ENCODE measurements around the gene JADE1.
A peak's percentile ranks its signal among the peaks of the same experiment; 100 is the strongest.

JADE1 gene

GRCh38 chr4:128796934-128797333, 12.6 kb upstream of the JADE1 start:
- Histone ChIP-seq H3K9ac (ENCODE audit: low read depth, low read length) (no peak overlapping the region), H3K9me3 (ENCODE audit: control insufficient read depth, insufficient read depth, low read length) (no peaks in the 10 kb centered on the region), H3K36me3 (ENCODE audit: insufficient read depth, low read length) (no peaks in the 10 kb centered on the region)

GRCh38 chr4:128800284-128800683, 9.2 kb upstream of the JADE1 start:
- H3K4me1 ChIP-seq (ENCODE audit: insufficient read depth, low read length): peaks cover 40% of the 10 kb centered on the region
- no peak overlapping the region for H3K9ac ChIP-seq (ENCODE audit: low read depth, low read length)
- no peaks in the 10 kb centered on the region for H3K36me3 ChIP-seq (ENCODE audit: insufficient read depth, low read length)
- H3K9me3 ChIP-seq (ENCODE audit: control insufficient read depth, insufficient read depth, low read length): no peaks in the 10 kb centered on the region

More at GRCh38 chr4:128796934-128797333, 12.6 kb upstream of the JADE1 start:
- peaks cover 22% of the 10 kb centered on the region for H3K4me1 ChIP-seq (ENCODE audit: insufficient read depth, low read length)

- peaks cover 40% of the 10 kb centered on the region for H3K4me1 ChIP-seq (ENCODE audit: insufficient read depth, low read length)
- H3K9me3 ChIP-seq (ENCODE audit: control insufficient read depth, insufficient read depth, low read length): no peaks in the 10 kb centered on the region
- H3K9ac ChIP-seq (ENCODE audit: low read depth, low read length): no peak overlapping the region
- H3K36me3 ChIP-seq (ENCODE audit: insufficient read depth, low read length): no peaks in the 10 kb centered on the region
Observed at GRCh38 chr4:128800701-128801284, 8.7 kb upstream of the JADE1 start.

GRCh38 chr4:128802680-128803628, 6.5 kb upstream of the JADE1 start:
- no peaks in the 10 kb centered on the region for H3K36me3 ChIP-seq (ENCODE audit: insufficient read depth, low read length)
- no peak overlapping the region; the same call in 1 of the 2 replicates for H3K9ac ChIP-seq (ENCODE audit: low read depth, low read length)
- no peaks in the 10 kb centered on the region for H3K9me3 ChIP-seq (ENCODE audit: control insufficient read depth, insufficient read depth, low read length)
- peaks cover 40% of the 10 kb centered on the region for H3K4me1 ChIP-seq (ENCODE audit: insufficient read depth, low read length)

GRCh38 chr4:128803783-128804182, 5.7 kb upstream of the JADE1 start:
- H3K36me3 ChIP-seq (ENCODE audit: insufficient read depth, low read length): no peaks in the 10 kb centered on the region

GRCh38 chr4:128810331-128810870, 901 bp downstream of the JADE1 start:
- no peaks in the 10 kb centered on the region for H3K9me3 ChIP-seq (ENCODE audit: control insufficient read depth, insufficient read depth, low read length)
- peak overlapping the region; percentile 100 for H3K9ac ChIP-seq (ENCODE audit: low read depth, low read length)
- H3K4me1 ChIP-seq (ENCODE audit: insufficient read depth, low read length): peaks cover 2% of the 10 kb centered on the region; the same call in 1 of the 2 replicates
- H3K36me3 ChIP-seq (ENCODE audit: insufficient read depth, low read length): no peaks in the 10 kb centered on the region

More at GRCh38 chr4:128803783-128804182, 5.7 kb upstream of the JADE1 start:
- peaks cover 40% of the 10 kb centered on the region for H3K4me1 ChIP-seq (ENCODE audit: insufficient read depth, low read length)
- H3K9ac ChIP-seq (ENCODE audit: low read depth, low read length): no peak overlapping the region
- no peaks in the 10 kb centered on the region for H3K9me3 ChIP-seq (ENCODE audit: control insufficient read depth, insufficient read depth, low read length)

- Histone ChIP-seq H3K9ac (ENCODE audit: low read depth, low read length) (peak overlapping the region; percentile 100), H3K4me1 (ENCODE audit: insufficient read depth, low read length) (peaks cover 6% of the 10 kb centered on the region; the same call in 1 of the 2 replicates), H3K36me3 (ENCODE audit: insufficient read depth, low read length) (no peaks in the 10 kb centered on the region), H3K9me3 (ENCODE audit: control insufficient read depth, insufficient read depth, low read length) (no peaks in the 10 kb centered on the region)
Observed at GRCh38 chr4:128810871-128811570, 1.5 kb downstream of the JADE1 start.

- peak overlapping the region; percentile 100 for H3K9ac ChIP-seq (ENCODE audit: low read depth, low read length)
- H3K4me1 ChIP-seq (ENCODE audit: insufficient read depth, low read length): peaks cover 10% of the 10 kb centered on the region; the same call in 1 of the 2 replicates
- H3K9me3 ChIP-seq (ENCODE audit: control insufficient read depth, insufficient read depth, low read length): no peaks in the 10 kb centered on the region
- no peaks in the 10 kb centered on the region for H3K36me3 ChIP-seq (ENCODE audit: insufficient read depth, low read length)
Observed at GRCh38 chr4:128811571-128812441, 2.3 kb downstream of the JADE1 start.

GRCh38 chr4:128812442-128813235, 3.1 kb downstream of the JADE1 start:
- peaks cover 18% of the 10 kb centered on the region; the same call in 1 of the 2 replicates for H3K4me1 ChIP-seq (ENCODE audit: insufficient read depth, low read length)
- peak overlapping the region; percentile 100 for H3K9ac ChIP-seq (ENCODE audit: low read depth, low read length)
- no peaks in the 10 kb centered on the region for H3K9me3 ChIP-seq (ENCODE audit: control insufficient read depth, insufficient read depth, low read length)
- 0 out of 2 replicates have a peak, but pooled peaks cover under 1% of the 10 kb centered on the region for H3K36me3 ChIP-seq (ENCODE audit: insufficient read depth, low read length)

GRCh38 chr4:128813965-128814364, 4.5 kb downstream of the JADE1 start:
- Histone ChIP-seq H3K4me1 (ENCODE audit: insufficient read depth, low read length) (peaks cover 27% of the 10 kb centered on the region), H3K9me3 (ENCODE audit: control insufficient read depth, insufficient read depth, low read length) (no peaks in the 10 kb centered on the region), H3K36me3 (ENCODE audit: insufficient read depth, low read length) (0 out of 2 replicates have a peak, but pooled peaks cover 2% of the 10 kb centered on the region), H3K9ac (ENCODE audit: low read depth, low read length) (peak overlapping the region; percentile 100; the same call in 1 of the 2 replicates)

- Histone ChIP-seq H3K4me1 (ENCODE audit: insufficient read depth, low read length) (peaks cover 50% of the 10 kb centered on the region), H3K36me3 (ENCODE audit: insufficient read depth, low read length) (peaks cover 2% of the 10 kb centered on the region; the same call in 1 of the 2 replicates), H3K9me3 (ENCODE audit: control insufficient read depth, insufficient read depth, low read length) (no peaks in the 10 kb centered on the region), H3K9ac (ENCODE audit: low read depth, low read length) (no peak overlapping the region)
Observed at GRCh38 chr4:128818442-128818841, 8.9 kb downstream of the JADE1 start.

GRCh38 chr4:128819082-128819742, 9.7 kb downstream of the JADE1 start:
- H3K36me3 ChIP-seq (ENCODE audit: insufficient read depth, low read length): peaks cover 2% of the 10 kb centered on the region; the same call in 1 of the 2 replicates

More at GRCh38 chr4:128819082-128819742, 9.7 kb downstream of the JADE1 start:
- no peaks in the 10 kb centered on the region for H3K9me3 ChIP-seq (ENCODE audit: control insufficient read depth, insufficient read depth, low read length)
- H3K4me1 ChIP-seq (ENCODE audit: insufficient read depth, low read length): peaks cover 50% of the 10 kb centered on the region
- no peak overlapping the region for H3K9ac ChIP-seq (ENCODE audit: low read depth, low read length)
